ENCODE results near the gene TSGA10. TPM values are rescaled to one million over a fixed set of nuclear protein-coding genes. Genes with fewer than 3 reads are reported as not detected.
"Not testable (repeated sequence)": the region's sequence is repeated elsewhere in the genome, so short reads cannot be mapped to it uniquely, and the experiment has no call there.

Gene TSGA10
- total RNA-seq, 4 donors from 2014 or later = 0.40 to 5.8 (median 1.5) TPM

DNA sequence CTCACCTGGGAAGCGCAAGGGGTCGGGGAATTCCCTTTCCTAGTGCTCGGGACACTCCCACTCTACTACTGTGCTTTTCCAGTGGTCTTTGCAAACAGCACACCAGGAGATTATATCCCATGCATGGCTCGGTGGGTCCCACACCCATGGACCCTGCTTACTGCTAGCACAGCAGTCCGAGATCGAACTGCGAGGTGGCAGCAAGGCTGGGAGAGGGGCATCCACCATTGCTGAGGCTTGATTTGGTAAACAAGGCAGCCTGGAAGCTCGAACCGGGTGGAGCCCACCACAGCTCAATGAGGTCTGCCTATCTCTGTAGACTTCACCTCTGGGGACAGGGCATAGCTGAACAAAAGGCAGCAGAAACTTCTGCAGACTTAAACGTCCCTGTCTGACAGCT lies 154.0 kb downstream of the TSGA10 start:
- Histone ChIP-seq H3K27ac (no peak overlapping the region), H3K27me3 (no peaks in the 10 kb centered on the region), H3K4me3 (no peak overlapping the region), H3K4me1 (no peaks in the 10 kb centered on the region), H3K36me3 (no peaks in the 10 kb centered on the region), H3K9me3 (no peaks in the 10 kb centered on the region)
- ATAC-seq (no peak), DNase-seq (no peak)
- no peak for TF ChIP-seq POLR2A (IDR thresholded peaks at IDR 0.05)
- TF ChIP-seq, protein P1, sequence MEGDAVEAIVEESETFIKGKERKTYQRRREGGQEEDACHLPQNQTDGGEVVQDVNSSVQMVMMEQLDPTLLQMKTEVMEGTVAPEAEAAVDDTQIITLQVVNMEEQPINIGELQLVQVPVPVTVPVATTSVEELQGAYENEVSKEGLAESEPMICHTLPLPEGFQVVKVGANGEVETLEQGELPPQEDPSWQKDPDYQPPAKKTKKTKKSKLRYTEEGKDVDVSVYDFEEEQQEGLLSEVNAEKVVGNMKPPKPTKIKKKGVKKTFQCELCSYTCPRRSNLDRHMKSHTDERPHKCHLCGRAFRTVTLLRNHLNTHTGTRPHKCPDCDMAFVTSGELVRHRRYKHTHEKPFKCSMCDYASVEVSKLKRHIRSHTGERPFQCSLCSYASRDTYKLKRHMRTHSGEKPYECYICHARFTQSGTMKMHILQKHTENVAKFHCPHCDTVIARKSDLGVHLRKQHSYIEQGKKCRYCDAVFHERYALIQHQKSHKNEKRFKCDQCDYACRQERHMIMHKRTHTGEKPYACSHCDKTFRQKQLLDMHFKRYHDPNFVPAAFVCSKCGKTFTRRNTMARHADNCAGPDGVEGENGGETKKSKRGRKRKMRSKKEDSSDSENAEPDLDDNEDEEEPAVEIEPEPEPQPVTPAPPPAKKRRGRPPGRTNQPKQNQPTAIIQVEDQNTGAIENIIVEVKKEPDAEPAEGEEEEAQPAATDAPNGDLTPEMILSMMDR (IDR thresholded peaks at IDR 0.05 in 4 of 5, conservative IDR thresholded peaks at IDR 0.05 in 1 of 5) = no peak
- intact Hi-C loops (cut with DNase I; ENCODE audit: low total_unique reads) (no loop called here), in situ Hi-C loops (cut with MboI; ENCODE audit: low sequenced_read_pairs in 4 of 4) (no loop called here)

DNA sequence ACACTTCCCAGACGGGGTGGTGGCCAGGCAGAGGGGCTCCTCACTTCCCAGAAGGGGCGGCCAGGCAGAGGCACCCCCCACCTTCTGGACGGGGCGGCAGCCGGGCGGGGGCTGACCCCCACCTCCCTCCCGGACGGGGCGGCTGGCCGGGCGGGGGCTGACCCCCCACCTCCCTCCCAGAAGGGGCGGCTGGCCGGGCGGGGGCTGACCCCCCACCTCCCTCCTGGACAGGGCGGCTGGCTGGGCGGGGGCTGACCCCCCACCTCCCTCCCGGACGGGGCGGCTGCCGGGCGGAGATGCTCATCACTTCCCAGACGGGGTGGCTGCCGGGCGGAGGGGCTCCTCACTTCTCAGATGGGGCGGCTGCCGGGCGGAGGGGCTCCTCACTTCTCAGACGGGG lies 166.0 kb downstream of the TSGA10 start:
- in situ Hi-C loops (cut with MboI; ENCODE audit: low sequenced_read_pairs in 4 of 4); H3K27ac ChIP-seq; H3K9me3 ChIP-seq; ATAC-seq; H3K27me3 ChIP-seq; intact Hi-C loops (cut with DNase I; ENCODE audit: low total_unique reads); H3K4me3 ChIP-seq; DNase-seq; H3K36me3 ChIP-seq; H3K4me1 ChIP-seq: not testable (repeated sequence)

DNA sequence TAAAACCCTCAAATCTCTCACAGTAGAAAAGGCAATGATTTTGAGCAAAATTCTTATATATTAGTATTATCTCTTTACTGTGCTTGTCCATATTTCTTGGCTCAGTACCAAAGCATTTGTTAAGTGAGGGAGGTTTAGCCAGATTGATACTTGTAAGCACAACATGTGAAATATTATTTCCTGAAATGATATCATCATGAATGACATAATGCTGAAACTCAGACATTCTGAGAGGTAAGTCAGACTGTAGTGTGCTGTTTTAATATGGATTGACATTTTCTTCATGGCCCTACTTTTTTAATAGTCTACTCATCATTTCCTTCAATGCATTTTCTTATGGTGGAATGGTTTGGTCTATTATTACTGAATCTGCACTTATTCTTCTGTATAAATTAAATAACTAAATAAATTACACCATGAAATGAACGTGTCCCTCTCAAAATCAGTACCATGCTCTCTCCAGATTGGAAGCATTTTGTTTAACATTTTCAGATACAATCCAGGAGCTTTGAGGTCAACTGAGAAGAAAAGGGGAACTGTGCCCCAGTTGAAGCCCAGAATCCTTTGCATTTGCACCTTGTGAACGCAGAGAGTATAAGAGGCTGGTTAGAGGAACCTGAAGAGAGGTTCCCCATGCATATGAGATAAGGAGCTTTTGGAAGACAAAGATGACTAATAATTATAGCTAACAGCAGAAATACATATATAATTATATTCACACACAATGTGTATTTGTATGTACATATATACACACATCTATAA lies 168.7 kb downstream of the TSGA10 start:
- no peak for DNase-seq
- intact Hi-C loops (cut with DNase I; ENCODE audit: low total_unique reads) = no loop called here
- no peaks in the 10 kb centered on the region for H3K4me1 ChIP-seq
- in situ Hi-C loops (cut with MboI; ENCODE audit: low sequenced_read_pairs in 4 of 4) = no loop called here
- ATAC-seq = no peak
- no peak overlapping the region for H3K27ac ChIP-seq
- no peaks in the 10 kb centered on the region for H3K36me3 ChIP-seq
- no peaks in the 10 kb centered on the region for H3K9me3 ChIP-seq
- H3K4me3 ChIP-seq = no peak overlapping the region
- no peaks in the 10 kb centered on the region for H3K27me3 ChIP-seq
- no peak for TF ChIP-seq POLR2A (IDR thresholded peaks at IDR 0.05)
- TF ChIP-seq, protein P1 (IDR thresholded peaks at IDR 0.05 in 4 of 5, conservative IDR thresholded peaks at IDR 0.05 in 1 of 5) = no peak

DNA sequence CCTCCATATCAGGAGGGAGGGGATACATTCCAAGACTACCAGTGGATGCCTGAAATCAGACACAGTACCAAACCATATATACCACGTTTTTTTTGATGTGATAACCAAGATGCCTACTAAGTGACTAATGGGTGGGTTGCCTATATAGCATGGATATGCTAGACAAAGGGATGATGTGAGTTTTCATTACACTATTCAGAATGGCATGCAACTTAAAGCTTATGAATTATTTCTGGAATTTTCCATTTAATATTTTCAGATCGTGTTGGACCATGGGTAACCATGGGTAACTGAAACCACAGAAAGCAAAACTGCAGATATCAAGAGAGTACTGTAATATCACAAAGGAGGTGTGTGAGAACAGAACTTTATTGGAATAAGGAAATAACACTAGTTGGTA lies 179.1 kb downstream of the TSGA10 start:
- TF ChIP-seq, protein P1 (IDR thresholded peaks at IDR 0.05 in 4 of 5, conservative IDR thresholded peaks at IDR 0.05 in 1 of 5) = no peak
- no peak for TF ChIP-seq POLR2A (IDR thresholded peaks at IDR 0.05)
- no peak overlapping the region for H3K27ac ChIP-seq
- no peak for DNase-seq
- ATAC-seq = no peak
- intact Hi-C loops (cut with DNase I; ENCODE audit: low total_unique reads) (no loop called here), in situ Hi-C loops (cut with MboI; ENCODE audit: low sequenced_read_pairs in 4 of 4) (no loop called here)
- no peaks in the 10 kb centered on the region for H3K36me3 ChIP-seq
- H3K4me1 ChIP-seq = no peaks in the 10 kb centered on the region
- no peak overlapping the region for H3K4me3 ChIP-seq
- H3K9me3 ChIP-seq = peaks cover 0 to 10% (median 0%) of the 10 kb centered on the region in 3 donors
- H3K27me3 ChIP-seq = peaks cover 0 to 3% (median 0%) of the 10 kb centered on the region in 3 donors

DNA sequence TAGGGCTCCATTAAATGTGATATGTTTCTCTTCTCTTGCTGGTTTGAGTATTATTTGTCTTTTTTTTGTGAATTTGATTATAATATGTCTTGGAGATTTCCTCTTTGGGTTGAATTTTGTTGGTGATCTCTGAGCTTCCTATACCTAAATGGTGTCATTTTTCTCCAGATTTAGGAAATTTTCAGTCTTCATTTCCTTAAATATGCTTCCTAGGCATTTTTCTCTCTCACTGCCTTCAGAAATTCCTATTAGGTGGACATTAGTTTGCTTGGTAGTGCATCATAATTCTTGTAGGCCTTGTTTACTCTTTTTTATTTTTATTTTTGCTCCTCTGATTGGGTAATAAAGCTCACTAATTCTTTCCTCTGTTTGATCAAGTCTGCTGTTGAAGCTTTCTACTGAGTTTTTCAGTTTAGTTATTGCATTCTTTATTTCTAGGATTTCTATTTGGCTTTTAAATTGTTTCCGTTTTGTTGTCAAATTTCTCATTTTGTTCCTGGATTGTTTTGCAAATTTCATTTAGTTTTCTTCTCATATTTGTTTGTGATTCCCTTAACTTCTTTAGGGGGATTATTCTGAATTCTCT lies 182.1 kb downstream of the TSGA10 start:
- DNase-seq (no peak), ATAC-seq (no peak)
- in situ Hi-C loops (cut with MboI; ENCODE audit: low sequenced_read_pairs in 4 of 4) (no loop called here), intact Hi-C loops (cut with DNase I; ENCODE audit: low total_unique reads) (no loop called here)
- no peaks in the 10 kb centered on the region for H3K4me1 ChIP-seq
- no peak overlapping the region for H3K4me3 ChIP-seq
- TF ChIP-seq POLR2A (IDR thresholded peaks at IDR 0.05) = no peak
- TF ChIP-seq, protein P1 (IDR thresholded peaks at IDR 0.05 in 4 of 5, conservative IDR thresholded peaks at IDR 0.05 in 1 of 5) = no peak
- peaks cover 0 to 3% (median 0%) of the 10 kb centered on the region in 3 donors for H3K27me3 ChIP-seq
- H3K9me3 ChIP-seq = peaks cover 0 to 18% (median 0%) of the 10 kb centered on the region in 3 donors
- no peak overlapping the region for H3K27ac ChIP-seq
- H3K36me3 ChIP-seq = no peaks in the 10 kb centered on the region

Data from gastrocnemius medialis (tissue), 4 donors.